Keratinocyte (primary cell): ENCODE results near the gene EPHA6. TPM values are rescaled to one million over a fixed set of nuclear protein-coding genes. Genes with fewer than 3 reads are reported as not detected.

Experiments used
- DNase-seq: peaks from one replicate; pipeline ENCODE4 v3.0.0-alpha.2; 2011; ENCODE audit warnings: low read depth, missing footprints, low spot score
- FAIRE-seq: peaks from 2 replicates; lab custom pipeline; 2011; peaks lifted over from hg19 to GRCh38; lab: Jason Lieb, UNC
- H2AFZ ChIP-seq: 2 replicates; pipeline ENCODE4 v1.6.0; 2012; ENCODE audit warnings: low read length, control low read depth, inconsistent platforms; ENCODE audit not compliant: control insufficient read depth
- H3K27ac ChIP-seq: 2 replicates; pipeline ENCODE4 v1.5.1; 2011; ENCODE audit warnings: low read length; ENCODE audit not compliant: control insufficient read depth, insufficient read depth
- H3K27me3 ChIP-seq: 3 replicates; pipeline ENCODE4 v1.6.0; 2011; ENCODE audit warnings: low read length; ENCODE audit not compliant: control insufficient read depth, insufficient read depth; ENCODE audit errors: extremely low read depth
- H3K36me3 ChIP-seq, 2 experiments: 2 replicates in 1 of 2; 3 replicates in 1 of 2; pipeline ENCODE4 v1.5.1; 2011; ENCODE audit warnings: low read length in 2 of 2, mild to moderate bottlenecking in 1 of 2; ENCODE audit not compliant: control insufficient read depth in 2 of 2, insufficient read depth in 2 of 2; ENCODE audit errors: extremely low read depth in 1 of 2
- H3K4me1 ChIP-seq: 3 replicates; pipeline ENCODE4 v1.5.1; 2011; ENCODE audit warnings: low read length; ENCODE audit not compliant: control insufficient read depth, insufficient read depth; ENCODE audit errors: extremely low read depth
- H3K4me2 ChIP-seq: 3 replicates; pipeline ENCODE4 v1.6.0; 2011; ENCODE audit warnings: low read depth, low read length; ENCODE audit not compliant: control insufficient read depth, insufficient read depth; ENCODE audit errors: extremely low read depth
- H3K4me3 ChIP-seq, 3 experiments: fragments of 200-600 bp in 1 of 3; sonication (generic) in 1 of 3; 2 replicates in 2 of 3; 3 replicates in 1 of 3; pipeline ENCODE4 v1.5.1; 2011 to 2016; ENCODE audit warnings: low read length in 3 of 3, mild to moderate bottlenecking in 3 of 3, control low read depth in 2 of 3, inconsistent platforms in 1 of 3, low read depth in 1 of 3, mixed read lengths in 1 of 3, mixed run types in 1 of 3, moderate library complexity in 1 of 3; ENCODE audit not compliant: control insufficient read depth in 2 of 3, insufficient read depth in 2 of 3; ENCODE audit errors: extremely low read depth in 1 of 3
- H3K79me2 ChIP-seq: 2 replicates; pipeline ENCODE4 v1.6.0; 2012; ENCODE audit warnings: low read length; ENCODE audit not compliant: control insufficient read depth, insufficient read depth
- H3K9ac ChIP-seq: 3 replicates; pipeline ENCODE4 v1.6.0; 2011; ENCODE audit warnings: low read length; ENCODE audit not compliant: control insufficient read depth, insufficient read depth; ENCODE audit errors: extremely low read depth
- H3K9me1 ChIP-seq: 3 replicates; pipeline ENCODE4 v1.6.0; 2011; ENCODE audit warnings: low read length; ENCODE audit not compliant: control insufficient read depth, insufficient read depth; ENCODE audit errors: extremely low read depth
- H3K9me3 ChIP-seq: 2 replicates; pipeline ENCODE4 v1.5.1; 2012; ENCODE audit warnings: low read depth, low read length; ENCODE audit not compliant: control insufficient read depth
- H4K20me1 ChIP-seq: 3 replicates; pipeline ENCODE4 v1.6.0; 2011; ENCODE audit warnings: low read length; ENCODE audit not compliant: control insufficient read depth, insufficient read depth; ENCODE audit errors: extremely low read depth
- CTCF ChIP-seq, 3 experiments: IDR thresholded peaks in 1 of 3; conservative IDR thresholded peaks in 1 of 3; optimal IDR thresholded peaks in 1 of 3; 2 replicates in 2 of 3; 3 replicates in 1 of 3; pipeline versions ENCODE3 to v1.5.1; 2011; ENCODE audit warnings: low read length in 3 of 3, mild to moderate bottlenecking in 3 of 3, moderate library complexity in 2 of 3, control low read depth in 1 of 3, inconsistent platforms in 1 of 3; ENCODE audit not compliant: insufficient read depth in 2 of 3; ENCODE audit errors: extremely low read depth in 1 of 3
- EZH2 ChIP-seq: IDR thresholded peaks from one replicate; pipeline ENCODE4 v1.6.1; 2012; ENCODE audit warnings: inconsistent platforms, mild to moderate bottlenecking, low read length, moderate library complexity
- dilution Hi-C: fragments of 300-500 bp; cut with MboI; formaldehyde crosslinking; loops from one replicate; pipeline ENCODE4 v1.7.0; 2020; ENCODE audit warnings: low sequenced_read_pairs; ENCODE audit not compliant: extremely low pct_ligation_motif_present
- polyA plus RNA-seq, 5 experiments: library from polyadenylated mRNA; depleted of rRNA in 3 of 5; stranded (reverse) in 3 of 5; stranded (forward) in 1 of 5; unstranded in 1 of 5; fragments of >200 nt; gene quantifications; 1 replicate in 1 of 5; 2 replicates in 3 of 5; 3 replicates in 1 of 5; pipeline versions ENCODE4 v1.2.1 to v1.2.3, GENCODE V29; 2011 to 2012; ENCODE audit warnings: missing spikeins in 2 of 5, low read depth in 1 of 5, low replicate concordance in 1 of 5

Gene EPHA6
- polyA plus RNA-seq, 1 donor (not counting 4 experiments of a cell fraction or from before 2014, with no cell fraction given) = not detected

- H3K9me1 ChIP-seq = no peaks in the 10 kb centered on the region
- H3K79me2 ChIP-seq = no peaks in the 10 kb centered on the region
- peak overlapping the region; percentile 42 for H3K9ac ChIP-seq
- no peak for TF ChIP-seq CTCF (optimal IDR thresholded peaks at IDR 0.05 in 1 of 3, IDR thresholded peaks at IDR 0.05 in 1 of 3, conservative IDR thresholded peaks at IDR 0.05 in 1 of 3; ENCODE audit: extremely low read depth in 1 of 3, insufficient read depth in 2 of 3, low read length in 3 of 3)
- TF ChIP-seq EZH2 = no peak
- no peaks in the 10 kb centered on the region for H3K27me3 ChIP-seq
- peak overlapping the region; percentile 89 for H3K4me2 ChIP-seq
- peak overlapping the region; percentile 87 for H2AFZ ChIP-seq
- FAIRE-seq (peak; percentile 94), DNase-seq (peak; percentile 17)
- H4K20me1 ChIP-seq = no peaks in the 10 kb centered on the region
- dilution Hi-C loops = no loop called here
- no peaks in the 10 kb centered on the region for H3K9me3 ChIP-seq
- peak overlapping the region; percentile 79 for H3K27ac ChIP-seq
- H3K4me1 ChIP-seq = peaks cover 23% of the 10 kb centered on the region
- H3K4me3 ChIP-seq = peak overlapping the region in 2 of 3 experiments; percentile 64 to 65
- H3K36me3 ChIP-seq = no peaks in the 10 kb centered on the region
Measured at GRCh38 chr3:97684490-97684889, 870.1 kb downstream of the EPHA6 start.

- Histone ChIP-seq H3K27me3 (no peaks in the 10 kb centered on the region), H3K9me1 (no peaks in the 10 kb centered on the region), H3K79me2 (no peaks in the 10 kb centered on the region), H3K4me1 (peaks cover 18% of the 10 kb centered on the region), H3K4me3 (no peak overlapping the region), H3K9ac (no peak overlapping the region), H3K27ac (no peak overlapping the region), H2AFZ (no peak overlapping the region), H3K9me3 (no peaks in the 10 kb centered on the region), H3K4me2 (no peak overlapping the region), H4K20me1 (no peaks in the 10 kb centered on the region), H3K36me3 (no peaks in the 10 kb centered on the region)
- DNase-seq (no peak), FAIRE-seq (no peak)
- dilution Hi-C loops = no loop called here
- TF ChIP-seq EZH2 (no peak), CTCF (optimal IDR thresholded peaks at IDR 0.05 in 1 of 3, IDR thresholded peaks at IDR 0.05 in 1 of 3, conservative IDR thresholded peaks at IDR 0.05 in 1 of 3; ENCODE audit: extremely low read depth in 1 of 3, insufficient read depth in 2 of 3, low read length in 3 of 3) (no peak)
Measured at GRCh38 chr3:97686258-97686657, 871.9 kb downstream of the EPHA6 start.
